PC-9 (cell line): ENCODE data around the gene SMIM8. TPM values are rescaled to one million over a fixed set of nuclear protein-coding genes. Genes with fewer than 3 reads are reported as not detected.
"Not testable (repeated sequence)": the region's sequence is repeated elsewhere in the genome, so short reads cannot be mapped to it uniquely, and the experiment has no call there.

Experiments used
- BruUV-seq: library from RNA; stranded (reverse); fragments of 400-500 nt; replicated peaks from 2 replicates; lab custom pipeline; 2021; lab: Mats Ljungman, UMichigan
- CTCF ChIA-PET: fragments of 300-600 bp; sonication (Branson Sonifier 250); formaldehyde crosslinking; loops from one replicate; lab custom pipeline; 2022; ENCODE audit warnings: antibody characterized with exemption; lab: Charles Lee
- POLR2A ChIA-PET: fragments of 300-600 bp; sonication (Branson Sonifier 250); formaldehyde crosslinking; loops from one replicate; lab custom pipeline; 2022; ENCODE audit warnings: antibody characterized with exemption; ENCODE audit not compliant: unreplicated experiment; lab: Charles Lee
- DNase-seq, 2 experiments: peaks; one replicate each; pipeline versions ENCODE4 v3.0.0 to v3.0.0-alpha.2; 2015 to 2022; ENCODE audit warnings: mixed read lengths in 1 of 2
- H2AFZ ChIP-seq: fragments of 200-600 bp; sonication (generic); 2 replicates; pipeline ENCODE4 v1.8.1; 2017; ENCODE audit warnings: antibody characterized with exemption
- H3F3A ChIP-seq: fragments of 200-600 bp; sonication (generic); 2 replicates; pipeline ENCODE4 v1.8.1; 2017; ENCODE audit warnings: antibody characterized with exemption, mild to moderate bottlenecking, low read depth; ENCODE audit not compliant: insufficient read depth
- H3K27ac ChIP-seq: fragments of 200-600 bp; sonication (generic); 2 replicates; pipeline ENCODE4 v1.6.1; 2016; ENCODE audit warnings: mixed run types
- H3K27me3 ChIP-seq: fragments of 200-600 bp; sonication (generic); 2 replicates; pipeline ENCODE4 v1.6.1; 2016; ENCODE audit warnings: low read depth, mixed run types; ENCODE audit not compliant: insufficient read depth
- H3K36me3 ChIP-seq: fragments of 200-600 bp; sonication (generic); 2 replicates; pipeline ENCODE4 v1.6.1; 2016; ENCODE audit warnings: low read depth, mixed run types
- H3K4me1 ChIP-seq: fragments of 200-600 bp; sonication (generic); replicated peaks from 2 replicates; pipeline ENCODE4 v1.6.1; 2016; ENCODE audit warnings: mixed run types; ENCODE audit not compliant: insufficient read depth
- H3K4me2 ChIP-seq: fragments of 200-600 bp; sonication (generic); 2 replicates; pipeline ENCODE4 v1.6.1; 2017; ENCODE audit warnings: mixed run types
- H3K4me3 ChIP-seq: fragments of 200-600 bp; sonication (generic); 2 replicates; pipeline ENCODE4 v1.6.1; 2016; ENCODE audit warnings: mixed run types
- H3K79me2 ChIP-seq: fragments of 200-600 bp; sonication (generic); 2 replicates; pipeline ENCODE4 v1.6.1; 2017; ENCODE audit warnings: low read depth, mixed run types
- H3K9me2 ChIP-seq: fragments of 200-600 bp; sonication (generic); 2 replicates; pipeline ENCODE4 v1.8.1; 2017; ENCODE audit warnings: mild to moderate bottlenecking; ENCODE audit not compliant: insufficient read depth
- H3K9me3 ChIP-seq: fragments of 200-600 bp; sonication (generic); 2 replicates; pipeline ENCODE4 v1.8.1; 2016; ENCODE audit warnings: low read depth; ENCODE audit not compliant: insufficient read depth
- H4K20me1 ChIP-seq: fragments of 200-600 bp; sonication (generic); 2 replicates; pipeline ENCODE4 v1.8.1; 2017; ENCODE audit not compliant: insufficient read depth
- EZH2 ChIP-seq: fragments of 200-600 bp; sonication (generic); IDR thresholded peaks from 2 replicates; pipeline ENCODE4 v1.8.0; 2017; ENCODE audit warnings: antibody characterized with exemption, low read depth
- intact Hi-C: fragments of 100-400 bp; cut with micrococcal nuclease; formaldehyde crosslinking; loops from one replicate; pipeline ENCODE4 v1.10.0; 2022; ENCODE audit not compliant: unreplicated experiment
- total RNA-seq: library from RNA; stranded (reverse); gene quantifications from 2 replicates; pipeline ENCODE4 v1.2.3, GENCODE V29; 2021
- TF ChIP-seq, protein P1 (sequence below): fragments of 200-600 bp; sonication (generic); conservative IDR thresholded peaks from 2 replicates; pipeline ENCODE4 v1.6.1; 2017; ENCODE audit warnings: mixed run types, antibody characterized with exemption, mild to moderate bottlenecking, moderate library complexity

Gene SMIM8
- total RNA-seq, 1 experiment from 2014 or later, result 5.3 TPM

DNA sequence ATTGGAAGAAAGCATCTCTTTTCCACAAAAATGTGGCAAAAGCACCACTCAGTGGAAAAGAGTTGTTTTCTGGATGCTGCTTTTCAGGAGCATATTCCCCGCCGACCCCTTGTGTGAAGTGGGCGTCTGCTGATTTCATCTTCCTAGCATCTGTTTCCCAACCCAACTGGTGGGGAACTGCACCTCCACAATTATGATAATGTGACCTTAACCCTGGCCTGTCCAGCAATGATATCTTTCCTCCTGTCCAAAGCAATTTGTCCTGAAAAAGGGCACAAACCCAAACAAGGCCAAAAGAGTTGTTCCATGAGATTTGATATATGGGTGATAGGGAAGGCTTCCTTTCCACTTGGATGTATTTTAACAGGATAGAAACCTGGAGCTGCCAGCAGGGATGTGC, 7.3 kb upstream of the SMIM8 start:
- no TSS peak for BruUV-seq
- ChIA-PET CTCF (no interaction called here), POLR2A (no interaction called here)

DNA sequence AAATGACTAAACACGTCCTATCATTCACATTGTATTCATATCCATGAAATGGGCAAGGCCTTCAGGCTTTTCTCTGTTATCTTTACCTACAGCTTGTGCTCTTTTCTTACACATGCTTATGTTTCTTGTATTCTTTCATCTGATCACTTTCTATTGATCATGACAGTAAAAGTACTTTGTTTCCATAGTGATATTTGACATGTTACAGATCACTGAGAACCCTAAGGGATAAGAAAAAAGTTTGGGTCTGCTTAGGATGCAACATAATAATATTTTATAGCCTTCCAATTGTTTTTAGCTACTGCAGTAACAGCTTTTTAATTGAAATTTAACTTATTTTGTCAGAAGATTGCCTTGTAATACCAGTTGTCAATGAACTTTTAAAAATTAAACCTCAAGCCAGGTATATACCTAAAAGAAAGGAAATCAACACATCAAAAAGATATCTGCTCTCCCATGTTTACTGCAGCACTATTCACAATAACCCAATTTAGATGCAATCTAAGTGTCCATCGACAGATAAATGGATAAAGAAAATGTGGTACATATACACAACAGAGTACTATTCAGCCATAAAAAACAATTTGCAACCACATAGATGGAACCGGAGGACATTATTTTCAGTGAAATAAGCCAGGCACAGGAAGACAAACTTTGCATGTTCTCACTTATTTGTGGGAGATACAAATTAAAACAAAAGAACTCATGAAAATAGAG, 3.0 kb upstream of the SMIM8 start:
- no peak overlapping the region for H3K27ac ChIP-seq
- H3K9me3 ChIP-seq, result no peaks in the 10 kb centered on the region
- no peaks in the 10 kb centered on the region for H3K27me3 ChIP-seq
- intact Hi-C loops, result no loop called here
- H3F3A ChIP-seq, result no peaks in the 10 kb centered on the region
- no peaks in the 10 kb centered on the region for H3K4me1 ChIP-seq
- H3K79me2 ChIP-seq, result no peaks in the 10 kb centered on the region
- no peaks in the 10 kb centered on the region for H3K9me2 ChIP-seq
- no peak overlapping the region for H2AFZ ChIP-seq
- ChIA-PET POLR2A (no interaction called here), CTCF (no interaction called here)
- DNase-seq, result no peak
- no peak overlapping the region for H3K4me2 ChIP-seq
- BruUV-seq, result no TSS peak
- TF ChIP-seq EZH2, result no peak
- TF ChIP-seq, protein P1, sequence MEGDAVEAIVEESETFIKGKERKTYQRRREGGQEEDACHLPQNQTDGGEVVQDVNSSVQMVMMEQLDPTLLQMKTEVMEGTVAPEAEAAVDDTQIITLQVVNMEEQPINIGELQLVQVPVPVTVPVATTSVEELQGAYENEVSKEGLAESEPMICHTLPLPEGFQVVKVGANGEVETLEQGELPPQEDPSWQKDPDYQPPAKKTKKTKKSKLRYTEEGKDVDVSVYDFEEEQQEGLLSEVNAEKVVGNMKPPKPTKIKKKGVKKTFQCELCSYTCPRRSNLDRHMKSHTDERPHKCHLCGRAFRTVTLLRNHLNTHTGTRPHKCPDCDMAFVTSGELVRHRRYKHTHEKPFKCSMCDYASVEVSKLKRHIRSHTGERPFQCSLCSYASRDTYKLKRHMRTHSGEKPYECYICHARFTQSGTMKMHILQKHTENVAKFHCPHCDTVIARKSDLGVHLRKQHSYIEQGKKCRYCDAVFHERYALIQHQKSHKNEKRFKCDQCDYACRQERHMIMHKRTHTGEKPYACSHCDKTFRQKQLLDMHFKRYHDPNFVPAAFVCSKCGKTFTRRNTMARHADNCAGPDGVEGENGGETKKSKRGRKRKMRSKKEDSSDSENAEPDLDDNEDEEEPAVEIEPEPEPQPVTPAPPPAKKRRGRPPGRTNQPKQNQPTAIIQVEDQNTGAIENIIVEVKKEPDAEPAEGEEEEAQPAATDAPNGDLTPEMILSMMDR, result no peak
- no peaks in the 10 kb centered on the region for H4K20me1 ChIP-seq
- H3K36me3 ChIP-seq, result no peaks in the 10 kb centered on the region
- no peak overlapping the region for H3K4me3 ChIP-seq

More for the DNA sequence above, 7.3 kb upstream of the SMIM8 start:
- TF ChIP-seq EZH2, result no peak
- TF ChIP-seq, protein P1, result no peak
- intact Hi-C loops, result no loop called here
- Histone ChIP-seq H3K27me3 (no peaks in the 10 kb centered on the region; the same call in 1 of the 2 replicates), H3K79me2 (no peaks in the 10 kb centered on the region), H3K9me3 (no peaks in the 10 kb centered on the region), H4K20me1 (no peaks in the 10 kb centered on the region), H3K27ac (no peak overlapping the region), H3F3A (no peaks in the 10 kb centered on the region), H2AFZ (no peak overlapping the region), H3K4me2 (no peak overlapping the region), H3K9me2 (no peaks in the 10 kb centered on the region), H3K4me1 (no peaks in the 10 kb centered on the region), H3K4me3 (no peak overlapping the region), H3K36me3 (no peaks in the 10 kb centered on the region)
- no peak for DNase-seq

DNA sequence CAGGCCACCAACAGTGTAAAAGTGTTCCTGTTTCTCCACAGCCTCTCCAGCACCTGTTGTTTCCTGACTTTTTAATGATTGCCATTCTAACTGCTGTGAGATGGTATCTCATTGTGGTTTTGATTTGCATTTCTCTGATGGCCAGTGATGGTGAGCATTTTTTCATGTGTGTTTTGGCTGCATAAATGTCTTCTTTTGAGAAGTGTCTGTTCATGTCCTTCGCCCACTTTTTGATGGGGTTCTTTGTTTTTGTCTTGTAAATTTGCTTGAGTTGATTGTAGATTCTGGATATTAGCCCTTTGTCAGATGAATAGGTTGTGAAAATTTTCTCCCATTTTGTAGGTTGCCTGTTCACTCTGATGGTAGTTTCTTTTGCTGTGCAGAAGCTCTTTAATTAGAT, 1.5 kb downstream of the SMIM8 start:
- H4K20me1 ChIP-seq, CTCF ChIA-PET, H3K27ac ChIP-seq, H3K4me2 ChIP-seq, H3K4me1 ChIP-seq, H3K79me2 ChIP-seq, BruUV-seq, H2AFZ ChIP-seq, H3F3A ChIP-seq, H3K36me3 ChIP-seq, POLR2A ChIA-PET, DNase-seq, H3K4me3 ChIP-seq, H3K9me2 ChIP-seq, H3K9me3 ChIP-seq, H3K27me3 ChIP-seq: not testable (repeated sequence)
- intact Hi-C loops, result loop anchor here (2.0 kb wide), 1 partner anchor 149 kb away; the partner anchor contains the start of gene SLC35A1

DNA sequence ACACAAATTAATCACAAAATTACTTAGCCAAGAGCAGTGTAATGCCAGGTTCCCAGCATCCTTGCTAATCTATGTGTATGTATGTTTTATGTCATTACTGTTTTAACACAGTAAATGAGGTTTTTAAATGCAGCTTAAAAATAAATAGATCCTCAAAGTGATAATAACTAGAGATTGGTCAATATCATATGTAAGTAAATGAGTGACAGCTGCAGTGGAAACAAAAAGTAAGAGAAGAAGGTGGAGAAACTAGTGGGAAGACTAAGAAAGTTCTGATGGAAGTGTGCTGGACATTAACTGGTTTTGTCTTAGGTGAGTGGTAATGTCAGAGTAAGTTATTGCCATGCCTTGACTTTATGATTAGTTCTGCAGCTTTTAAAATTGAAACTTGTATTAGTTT, 8.6 kb downstream of the SMIM8 start:
- POLR2A ChIA-PET, result no interaction called here
- H3K4me1 ChIP-seq, result no peaks in the 10 kb centered on the region
- no peak overlapping the region for H3K4me3 ChIP-seq
- no peak overlapping the region for H3K4me2 ChIP-seq
- H3K27ac ChIP-seq, result no peak overlapping the region
- no peak for TF ChIP-seq EZH2
- TF ChIP-seq, protein P1, result no peak
- no peak overlapping the region for H2AFZ ChIP-seq
- no TSS peak for BruUV-seq
- H3K27me3 ChIP-seq, result no peaks in the 10 kb centered on the region
- no peak for DNase-seq
- H3K9me3 ChIP-seq, result no peaks in the 10 kb centered on the region
- no peaks in the 10 kb centered on the region for H3K36me3 ChIP-seq
- no peaks in the 10 kb centered on the region for H3F3A ChIP-seq
- CTCF ChIA-PET, result no interaction called here
- no peaks in the 10 kb centered on the region for H4K20me1 ChIP-seq
- intact Hi-C loops, result no loop called here
- H3K79me2 ChIP-seq, result no peaks in the 10 kb centered on the region
- no peaks in the 10 kb centered on the region for H3K9me2 ChIP-seq
